Glomerular visceral epithelial cell (primary cell): ENCODE data around the gene CXCR4.

Experiments used
- DNase-seq: peaks from one replicate; pipeline ENCODE4 v3.0.0-alpha.2; 2016; ENCODE audit errors: extremely low spot score

Gene CXCR4

DNA sequence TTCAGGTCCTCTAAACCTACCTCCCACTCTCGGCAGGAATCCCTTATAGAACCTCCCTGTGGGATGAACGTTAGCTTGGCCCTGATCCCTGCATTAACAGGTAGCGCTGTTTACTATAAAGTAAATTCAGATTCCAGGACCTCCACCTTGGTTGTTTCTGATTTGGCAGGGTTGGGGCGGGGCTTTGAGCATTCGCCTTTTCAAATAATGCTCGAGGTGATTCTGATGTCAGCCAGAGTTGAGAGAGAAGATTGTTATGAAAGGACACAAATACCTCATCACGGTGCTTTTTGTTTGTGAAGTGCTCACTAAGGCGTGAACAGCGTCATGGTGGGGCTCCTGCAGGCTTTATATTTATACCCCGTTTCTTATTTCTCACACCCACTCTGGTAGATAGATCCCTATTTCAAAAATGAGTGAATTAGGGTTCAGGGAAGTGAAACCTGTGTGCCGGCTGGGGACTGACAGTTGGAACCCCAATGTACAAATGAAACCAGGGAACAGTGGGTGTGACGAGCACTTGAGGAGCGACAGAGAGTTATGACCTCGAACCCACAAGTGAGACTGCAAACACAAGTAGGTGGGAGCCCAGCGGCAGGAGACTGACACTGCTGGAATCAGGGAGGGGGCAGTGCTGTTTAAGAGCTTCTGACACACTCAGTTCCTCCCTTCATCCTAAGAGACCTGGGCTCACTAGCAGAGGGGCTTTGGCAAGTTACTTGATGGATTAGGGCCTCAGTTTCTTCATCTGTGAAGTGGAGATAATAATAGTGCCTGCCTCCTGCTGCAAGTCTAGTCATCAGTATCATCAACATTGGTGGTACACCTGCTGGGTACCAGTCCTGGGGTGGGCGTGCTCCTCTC, 14.2 kb upstream of the CXCR4 start:
- no peak for DNase-seq

DNA sequence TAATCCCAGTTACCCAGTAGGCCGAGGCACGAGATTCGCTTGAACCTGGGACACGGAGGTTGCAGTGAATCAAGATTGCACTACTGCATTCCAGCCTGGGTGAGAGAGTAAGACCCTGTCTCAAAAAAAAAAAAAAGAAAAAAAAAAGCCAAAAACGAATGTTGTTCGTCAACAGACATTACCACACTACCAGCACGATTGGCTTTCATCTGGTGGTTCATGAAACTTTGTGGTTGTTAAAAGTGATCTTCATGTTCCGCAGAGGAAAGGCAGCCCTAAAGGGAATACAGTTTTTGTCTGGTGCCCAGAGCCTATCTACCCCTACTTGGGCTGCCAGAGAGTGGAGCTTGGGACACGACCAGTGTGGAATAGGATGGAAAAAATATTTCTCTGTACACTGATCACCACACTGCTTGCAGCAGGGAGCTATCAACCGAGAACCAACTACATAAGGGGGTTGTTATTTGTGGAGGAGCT, 13.6 kb upstream of the CXCR4 start:
- no peak for DNase-seq

DNA sequence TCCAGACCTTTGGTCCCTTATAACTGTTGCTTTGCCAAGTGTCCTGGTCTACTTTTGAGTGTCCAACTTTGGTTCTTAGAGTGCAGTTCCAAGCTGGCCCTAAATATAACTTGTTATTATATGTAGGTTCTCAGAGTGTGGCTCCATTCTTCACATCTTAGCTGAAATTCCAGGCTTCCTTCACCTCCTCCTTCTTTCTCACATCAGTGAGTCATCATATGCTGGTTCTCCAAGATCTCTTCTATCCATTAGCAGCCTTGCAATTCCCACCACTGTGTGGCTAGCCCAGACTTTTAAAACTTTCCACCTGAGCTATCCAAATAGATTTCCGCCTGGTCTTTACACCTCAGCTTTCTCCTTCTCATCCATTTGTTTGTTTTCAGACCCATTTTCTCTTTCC, 12.6 kb upstream of the CXCR4 start:
- no peak for DNase-seq

DNA sequence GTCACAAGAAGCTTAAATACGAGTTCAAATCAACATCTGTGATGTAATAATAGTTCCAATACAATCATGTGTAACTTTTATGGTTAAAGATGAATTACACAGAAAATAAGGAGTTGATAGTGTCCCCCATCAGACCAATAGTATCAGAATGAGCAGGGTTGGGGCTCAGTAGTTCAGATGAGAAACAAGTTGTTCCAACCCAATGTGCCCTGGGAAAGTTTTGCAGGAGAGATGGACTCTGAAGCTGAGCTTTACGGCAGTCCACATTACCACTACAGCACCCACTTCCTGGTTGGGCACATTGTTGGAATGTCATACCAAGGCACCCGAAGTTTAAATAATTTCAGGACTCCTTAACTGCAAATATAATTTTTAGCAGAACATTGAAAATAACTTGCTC, 12.1 kb upstream of the CXCR4 start:
- no peak for DNase-seq

DNA sequence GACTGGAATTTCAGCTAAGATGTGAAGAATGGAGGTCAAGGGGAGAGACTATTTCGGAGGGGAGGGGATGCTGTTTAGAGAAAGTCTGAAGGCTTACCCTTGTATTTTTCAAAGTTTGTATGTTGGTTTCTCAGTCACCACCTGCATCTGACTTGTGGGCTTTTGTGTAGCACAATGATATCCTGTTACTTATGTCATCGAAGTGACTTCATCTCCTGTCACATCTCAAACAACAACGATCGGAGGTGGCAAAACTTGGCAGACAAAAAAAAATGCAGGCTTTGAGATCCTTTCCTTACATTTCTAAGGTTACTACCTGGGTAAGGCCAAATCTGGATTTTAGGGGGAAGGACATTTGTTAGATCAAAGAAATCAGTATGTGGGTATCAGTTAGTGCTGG, 11.7 kb upstream of the CXCR4 start:
- DNase-seq: no peak

DNA sequence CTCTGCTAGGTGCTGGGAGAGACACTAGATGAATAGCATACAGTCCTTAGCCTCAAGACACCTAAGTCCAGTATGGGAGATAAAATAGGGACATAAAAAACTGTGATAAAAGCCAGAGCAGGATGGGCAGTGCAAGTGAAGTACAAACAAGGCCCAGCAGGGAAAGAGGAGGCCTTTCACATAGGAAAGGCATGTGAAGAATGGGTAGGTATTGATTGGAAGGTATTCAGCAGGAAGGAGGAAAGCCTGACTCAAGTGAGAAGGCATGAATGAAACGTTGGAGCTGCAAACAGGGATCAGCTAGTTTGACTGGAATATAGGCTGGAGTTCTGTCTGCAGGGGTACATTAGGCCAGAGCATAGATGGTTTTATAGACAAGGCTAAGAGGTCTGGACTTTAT, 11.0 kb upstream of the CXCR4 start:
- DNase-seq: no peak

DNA sequence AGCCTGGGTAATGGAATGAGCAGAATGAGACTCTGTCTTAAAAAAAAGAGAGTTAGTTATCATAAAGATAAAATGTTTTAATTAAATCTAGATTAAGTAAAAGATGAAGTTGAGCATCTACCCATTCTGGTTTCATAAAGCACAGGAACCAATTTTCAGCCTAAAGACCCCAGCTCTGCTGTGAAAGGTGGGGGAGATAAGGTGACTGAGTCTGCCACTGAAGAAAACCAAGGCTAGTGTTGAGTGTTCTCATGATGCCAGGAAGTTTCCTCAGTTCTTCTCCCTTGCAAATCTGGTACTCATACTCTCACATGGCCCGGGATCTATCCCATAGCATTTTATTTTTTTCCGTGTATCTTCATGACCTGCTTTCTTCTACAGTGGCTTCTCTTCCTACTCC, 10.4 kb upstream of the CXCR4 start:
- no peak for DNase-seq

DNA sequence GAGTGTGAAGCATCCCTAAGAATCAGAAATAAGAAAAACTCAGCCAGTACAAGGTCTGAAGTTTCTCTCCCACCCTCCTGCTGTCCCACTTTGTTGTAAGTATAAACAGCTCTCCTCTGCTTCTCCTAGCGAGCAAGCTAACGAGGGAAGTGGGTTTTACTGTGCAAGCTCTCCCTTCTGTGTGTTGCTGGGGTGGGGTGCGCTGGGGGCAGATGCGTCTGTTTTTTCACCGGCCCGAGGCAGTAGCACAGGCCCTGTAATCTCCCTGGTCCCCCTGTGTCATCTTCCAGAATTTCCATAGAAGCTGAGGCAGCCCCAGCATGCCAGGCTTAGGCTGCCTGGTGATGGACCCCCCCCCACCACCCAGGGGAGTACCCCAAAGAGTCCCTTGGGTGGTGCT, 9.4 kb upstream of the CXCR4 start:
- DNase-seq: no peak

DNA sequence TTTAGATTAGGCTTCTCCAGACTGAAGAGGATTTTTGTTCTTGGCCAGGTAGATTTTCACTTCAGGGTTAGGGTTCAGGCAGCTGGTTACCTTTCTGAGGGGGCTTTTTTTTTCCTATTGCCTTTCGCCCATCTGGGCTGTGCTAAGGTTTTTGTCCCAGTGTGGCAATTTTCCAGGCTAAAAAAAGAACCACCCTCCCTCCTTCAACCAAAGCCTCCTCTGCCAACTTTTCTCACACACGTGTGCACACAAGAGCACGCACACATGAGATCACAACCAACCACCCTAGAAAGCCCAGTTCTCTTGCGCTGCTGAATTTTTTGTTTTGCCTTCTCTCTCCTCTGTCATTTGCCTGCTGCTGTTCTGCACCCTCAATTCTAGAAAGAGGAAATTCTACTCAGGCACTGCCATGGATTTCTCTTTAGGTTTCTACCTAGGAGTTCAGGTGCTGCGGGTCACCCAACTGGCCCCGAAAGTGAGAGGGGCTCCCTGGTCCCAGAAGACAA, 8.5 kb upstream of the CXCR4 start:
- DNase-seq: no peak

DNA sequence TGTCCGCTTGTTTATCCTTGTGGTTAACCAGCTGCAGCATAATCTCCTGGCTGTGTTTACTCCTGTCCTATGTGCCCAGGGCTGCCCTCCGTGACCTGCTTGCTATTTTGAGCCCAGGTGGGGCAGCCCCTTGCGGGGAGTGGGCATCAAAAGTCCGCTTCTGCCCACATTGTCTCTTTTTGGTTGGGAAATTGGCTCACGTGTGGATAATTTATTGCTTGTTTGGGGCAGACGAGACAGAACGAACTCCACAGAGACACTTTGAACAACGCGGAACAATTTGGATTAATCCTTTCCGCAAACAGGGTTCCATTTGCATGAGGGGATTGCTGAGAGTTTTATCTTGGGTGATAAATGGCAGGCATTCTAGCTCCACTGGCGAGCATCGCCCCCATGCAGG, 8.1 kb upstream of the CXCR4 start:
- no peak for DNase-seq

DNA sequence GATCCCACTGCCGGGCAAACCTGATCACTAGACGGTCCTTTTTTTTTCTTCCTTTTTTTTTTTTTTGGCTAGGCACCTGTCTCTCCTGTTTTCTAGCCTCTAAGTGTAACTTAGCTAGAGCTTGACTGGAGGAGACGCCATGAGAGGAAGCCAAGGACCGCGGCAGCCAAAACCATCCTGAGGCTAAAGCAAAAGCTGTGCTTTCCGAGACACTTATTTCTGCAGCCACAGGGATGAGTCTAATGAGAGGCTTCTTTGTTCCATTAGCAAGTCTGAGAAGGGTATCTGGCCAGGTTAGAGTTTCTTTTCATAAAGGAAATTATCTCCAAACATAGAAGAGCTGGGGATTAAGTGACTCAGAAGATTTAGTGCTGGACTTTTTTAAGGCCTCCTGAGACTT, 7.3 kb upstream of the CXCR4 start:
- no peak for DNase-seq

DNA sequence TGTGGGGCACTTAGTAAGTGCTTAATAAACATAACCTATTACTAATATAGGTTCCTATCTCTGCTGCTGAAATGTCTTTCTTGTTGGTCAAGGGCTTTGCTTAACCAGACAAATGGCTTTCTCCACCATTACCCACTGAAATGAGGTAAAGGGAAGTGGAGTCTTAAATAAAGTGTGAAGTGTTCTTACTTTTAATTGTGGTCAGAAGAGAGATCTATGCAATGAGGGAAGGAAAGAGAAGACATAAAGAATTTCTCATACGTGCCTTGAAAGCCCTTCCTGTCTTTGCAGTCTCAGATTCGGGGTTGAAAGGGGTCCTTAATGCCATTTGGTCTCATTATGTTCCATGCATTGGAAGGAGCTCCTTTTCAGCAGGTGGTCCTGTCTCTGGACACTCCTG, 6.9 kb upstream of the CXCR4 start:
- no peak for DNase-seq

DNA sequence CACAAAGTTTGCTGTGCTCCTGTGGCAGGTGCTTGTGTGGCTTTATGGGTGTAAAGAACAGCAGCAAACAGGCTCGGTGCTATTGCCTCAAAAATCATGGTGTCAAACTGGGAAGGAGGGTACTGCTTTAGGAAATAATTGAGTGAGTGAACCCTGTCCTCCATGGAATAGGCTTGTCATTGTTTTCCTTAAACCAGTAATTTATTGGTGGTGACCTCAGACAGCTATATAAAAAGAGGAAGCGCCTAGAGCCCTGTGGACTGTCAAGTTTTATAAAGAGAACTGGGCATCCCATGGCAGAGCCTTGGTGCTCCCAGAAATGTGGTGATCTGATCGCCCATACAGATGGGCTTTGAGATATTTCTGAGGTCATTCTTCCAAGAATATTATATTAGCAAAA, 4.7 kb upstream of the CXCR4 start:
- no peak for DNase-seq

DNA sequence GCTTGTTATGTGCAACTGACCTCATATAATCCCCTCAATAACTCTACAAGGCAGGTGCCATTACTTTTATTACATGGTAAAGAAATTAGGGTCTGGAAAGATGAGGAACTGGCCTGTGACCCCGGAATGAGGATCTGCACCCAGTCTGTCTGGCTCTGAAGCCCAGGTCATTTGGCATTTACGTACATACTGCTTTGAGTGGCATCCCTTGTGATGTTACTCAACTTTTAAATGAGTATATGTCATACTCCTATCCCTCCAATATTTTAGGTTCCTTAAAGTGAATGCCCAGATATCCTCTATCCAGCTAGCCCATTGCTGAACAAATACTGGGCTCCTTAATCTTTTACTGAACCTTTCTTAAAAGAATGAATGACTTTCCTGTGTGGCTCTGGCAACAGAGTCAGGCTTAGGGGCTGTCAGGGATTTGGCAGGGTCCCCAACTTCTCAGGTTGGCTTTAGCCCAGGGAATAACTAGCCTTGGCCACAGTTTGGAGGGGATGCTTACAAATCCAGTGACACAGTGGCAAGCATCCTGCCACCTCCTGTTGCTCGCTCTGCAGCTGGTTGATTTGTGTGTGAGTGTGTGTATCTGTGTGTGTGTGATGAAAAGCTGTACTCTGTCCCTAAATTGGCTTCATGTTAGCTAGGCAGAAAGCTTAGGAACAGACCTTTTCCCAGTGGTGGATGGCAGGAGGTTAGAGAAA, 3.4 kb upstream of the CXCR4 start:
- DNase-seq: no peak

DNA sequence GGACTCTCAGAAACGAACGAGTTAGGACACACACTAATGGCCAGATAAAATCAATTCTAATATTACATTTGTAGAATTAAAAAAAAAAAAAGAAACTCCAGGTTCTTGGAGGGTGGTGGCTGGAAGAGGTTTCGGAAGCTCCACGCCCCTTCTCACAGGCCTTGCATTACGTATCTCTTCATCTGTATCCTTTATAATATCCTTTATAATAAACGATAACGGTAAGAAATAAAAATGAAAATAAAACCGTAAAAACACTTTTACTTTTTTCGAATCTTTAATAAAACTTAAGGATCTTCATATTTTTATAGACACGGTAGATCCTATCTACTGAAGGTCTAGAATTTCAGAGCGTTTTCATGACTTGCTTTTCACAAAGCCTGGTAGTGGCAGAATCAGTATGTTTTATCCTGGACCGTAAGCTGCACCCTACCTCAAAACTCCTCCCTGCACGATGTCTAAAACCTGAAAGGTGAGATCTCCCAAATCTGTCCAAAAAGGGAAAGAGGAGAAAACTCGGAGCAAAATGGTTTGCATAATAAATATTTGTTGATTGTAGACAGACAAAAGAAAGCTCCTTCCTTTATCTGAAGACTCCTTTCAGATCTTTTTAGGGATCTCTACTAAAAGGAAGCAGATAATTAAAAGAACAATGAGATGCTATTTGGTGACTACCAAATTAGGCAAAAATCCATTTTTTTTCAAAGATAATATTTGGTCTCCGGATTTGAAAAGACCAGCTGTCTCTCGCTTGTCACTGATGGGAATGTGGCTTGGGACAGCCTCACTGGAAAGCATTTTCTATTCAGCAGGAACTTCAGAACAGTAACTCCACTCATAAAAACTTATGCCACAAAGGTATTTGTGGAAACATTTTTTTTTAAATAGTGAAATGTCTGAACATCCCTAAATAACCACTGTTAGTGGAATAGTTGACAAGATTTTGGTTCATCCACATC, 2.0 kb upstream of the CXCR4 start:
- no peak for DNase-seq

DNA sequence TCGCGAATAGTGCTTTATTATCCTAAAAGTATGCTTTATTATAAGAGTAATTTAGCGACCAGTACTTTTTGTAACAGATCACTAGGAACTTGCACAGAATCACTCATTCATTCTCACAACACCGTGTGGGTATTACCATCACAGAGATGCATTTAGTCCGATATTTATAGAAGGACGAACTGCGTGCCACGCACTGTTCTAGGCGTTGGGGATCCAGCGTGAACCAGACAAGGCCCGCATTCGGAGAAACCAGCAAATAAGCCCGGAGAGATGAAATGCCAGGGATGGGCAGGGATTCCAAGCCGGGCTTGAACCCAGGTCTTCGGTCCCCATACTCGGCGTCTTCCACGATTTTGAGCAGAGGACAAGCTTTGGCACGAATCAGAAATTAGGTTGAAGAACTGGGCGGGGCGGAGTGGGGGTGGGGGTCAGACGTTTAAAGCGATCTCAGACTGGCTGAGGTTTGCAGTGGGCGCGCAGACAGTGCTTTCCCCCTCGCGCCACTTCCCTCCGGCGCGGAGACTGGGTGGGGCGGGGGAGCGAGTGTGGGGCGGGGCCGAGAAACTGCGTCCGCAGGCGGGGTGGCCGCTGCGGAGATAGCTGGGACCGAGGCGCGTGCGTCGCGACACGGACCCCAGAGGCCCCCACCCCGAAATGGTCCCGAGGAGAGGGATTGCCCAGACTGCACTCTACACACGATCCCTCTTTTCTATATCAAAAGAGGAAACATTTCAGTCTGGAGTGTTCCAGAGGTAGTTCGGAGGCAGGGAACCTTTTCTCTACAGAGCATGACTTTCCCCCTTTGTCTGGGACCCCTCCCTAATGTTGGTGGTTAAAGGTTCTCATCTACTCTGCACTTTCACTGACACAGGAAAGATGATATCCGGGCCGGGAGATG, 1.1 kb upstream of the CXCR4 start:
- DNase-seq: no peak

DNA sequence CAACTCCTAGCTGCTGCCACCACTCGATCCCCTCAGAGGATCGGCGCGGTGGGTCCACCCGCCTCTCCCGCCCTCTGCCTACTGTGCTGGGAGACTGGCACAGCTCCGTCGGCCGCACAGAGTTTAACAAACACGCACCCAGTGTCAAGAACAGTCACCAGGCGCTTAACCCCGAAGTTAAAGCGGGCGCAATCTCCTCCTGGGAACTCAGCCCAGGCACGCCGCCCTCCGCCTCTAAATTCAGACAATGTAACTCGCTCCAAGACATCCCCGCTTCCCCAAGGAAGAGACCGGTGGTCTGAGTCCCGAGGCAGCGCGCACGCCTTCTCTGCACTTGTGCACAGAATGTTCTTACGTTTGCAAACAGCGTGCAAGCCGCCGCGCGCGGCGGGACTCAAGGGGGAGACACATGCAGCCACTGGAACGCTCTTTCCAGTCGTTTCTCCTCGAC, 533 bp downstream of the CXCR4 start:
- DNase-seq: peak; percentile 18

DNA sequence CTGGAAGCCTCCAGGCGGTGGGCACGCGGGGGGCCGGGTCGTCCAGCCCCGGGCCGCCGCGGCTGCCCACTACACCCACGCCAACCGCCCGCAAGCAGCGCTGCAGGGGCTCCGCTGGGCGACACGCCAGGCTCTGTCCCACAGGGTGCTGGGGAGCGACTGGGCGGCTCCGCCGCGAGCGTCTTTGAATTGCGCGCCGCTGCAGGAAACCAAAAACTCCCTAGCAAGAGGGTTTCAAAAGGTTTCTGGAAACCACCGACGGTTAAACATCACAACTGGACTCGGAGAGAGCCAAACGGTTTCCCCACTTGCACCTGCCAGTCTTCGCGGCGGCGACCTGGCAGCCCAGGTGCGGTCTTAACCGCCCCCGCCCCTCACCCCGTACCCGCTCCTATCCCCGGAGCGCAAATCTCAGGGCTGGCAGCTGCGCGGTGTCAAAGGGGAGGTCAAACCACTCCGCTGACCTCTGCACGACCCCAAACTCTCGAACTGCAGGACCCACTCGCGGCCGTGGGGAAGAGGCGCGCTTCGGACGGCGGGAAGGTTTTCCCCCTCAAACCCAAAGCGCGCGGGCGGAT, 1.0 kb downstream of the CXCR4 start:
- peak; percentile 9 for DNase-seq

DNA sequence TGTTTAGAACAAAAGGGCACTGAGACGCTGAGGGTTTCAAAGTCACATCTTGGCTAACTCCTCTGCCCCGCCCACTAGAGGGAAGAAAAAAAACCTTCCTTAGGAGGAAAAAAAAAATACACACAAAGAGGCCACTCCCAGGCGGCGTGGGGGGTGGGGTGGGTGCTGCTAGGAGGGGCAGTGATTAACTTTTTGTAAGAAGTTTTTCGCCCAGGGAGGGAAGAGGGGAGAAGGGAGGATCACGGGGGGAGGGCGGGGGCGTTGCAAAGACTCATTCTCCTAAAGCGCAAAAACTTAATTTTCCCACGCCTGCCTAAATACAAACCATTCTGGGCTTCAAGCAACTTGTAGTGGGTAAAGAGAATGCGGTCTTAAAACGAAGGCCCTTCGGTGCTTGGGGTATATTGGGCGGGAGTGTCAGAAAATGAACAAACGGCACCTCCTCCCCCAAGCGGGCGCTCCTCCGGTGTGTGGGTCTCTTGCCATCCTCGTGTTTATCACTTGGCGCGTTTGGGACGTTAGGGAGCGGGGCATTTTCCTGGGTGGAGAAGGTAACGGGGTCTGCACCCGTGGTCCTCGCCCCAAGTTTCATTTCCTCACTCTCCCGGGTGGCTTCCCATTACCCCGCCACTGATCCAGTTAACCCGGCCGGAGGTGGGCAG, 1.7 kb downstream of the CXCR4 start:
- DNase-seq: no peak
